ENCODE data around the gene CLCF1.

The CLCF1 gene

GRCh38 chr11:67317205-67317887 lies 56.1 kb downstream of the CLCF1 start:
- TF ChIP-seq CTCF (IDR thresholded peaks at IDR 0.05; ENCODE audit: extremely low read depth, insufficient read depth, missing control alignments) = peak; percentile 92
- in situ Hi-C loops (cut with MboI; ENCODE audit: low pct_unique_long_range_greater_than_20kb, low sequenced_read_pairs, unreplicated experiment) = loop anchor here (5.0 kb wide), 1 partner anchor 55 kb away; no protein-coding TSS in a partner anchor
- DNase-seq (ENCODE audit: low spot score) = peak; percentile 100

- no peak for TF ChIP-seq CTCF (IDR thresholded peaks at IDR 0.05; ENCODE audit: extremely low read depth, insufficient read depth, missing control alignments)
- DNase-seq (ENCODE audit: low spot score) = no peak
- in situ Hi-C loops (cut with MboI; ENCODE audit: low pct_unique_long_range_greater_than_20kb, low sequenced_read_pairs, unreplicated experiment) = loop anchor here (5.0 kb wide), 1 partner anchor 55 kb away; no protein-coding TSS in a partner anchor
Observed at GRCh38 chr11:67316882-67317204, 56.6 kb downstream of the CLCF1 start.

- no peak for TF ChIP-seq CTCF (IDR thresholded peaks at IDR 0.05; ENCODE audit: extremely low read depth, insufficient read depth, missing control alignments)
- in situ Hi-C loops (cut with MboI; ENCODE audit: low pct_unique_long_range_greater_than_20kb, low sequenced_read_pairs, unreplicated experiment) = loop anchor here (5.0 kb wide), 1 partner anchor 53 kb away; no protein-coding TSS in a partner anchor
- DNase-seq (ENCODE audit: low spot score) = no peak
Observed at GRCh38 chr11:67315325-67315909, 58.0 kb downstream of the CLCF1 start.

- in situ Hi-C loops (cut with MboI; ENCODE audit: low pct_unique_long_range_greater_than_20kb, low sequenced_read_pairs, unreplicated experiment) = no loop called here
- DNase-seq (ENCODE audit: low spot score) = no peak
- no peak for TF ChIP-seq CTCF (IDR thresholded peaks at IDR 0.05; ENCODE audit: extremely low read depth, insufficient read depth, missing control alignments)
Observed at GRCh38 chr11:67314218-67314617, 59.2 kb downstream of the CLCF1 start.

All from GM13977 (cell line).